DND-41 (cell line): ENCODE data around the gene GPR152.

Experiments
- ATAC-seq: fragments of 200-7000 bp; cut with Tn5 transposase; 3 replicates; pipeline ENCODE4 v1.9.1; 2021; ENCODE audit warnings: low read depth; ENCODE audit not compliant: insufficient read depth
- DNase-seq: peaks from one replicate; pipeline ENCODE4 v3.0.0-alpha.2; 2020
- H2AFZ ChIP-seq: 2 replicates; pipeline ENCODE4 v1.6.0; 2012; ENCODE audit warnings: low read depth, low read length
- H3K27ac ChIP-seq: 2 replicates; pipeline ENCODE4 v1.5.1; 2012; ENCODE audit warnings: low read length, inconsistent platforms
- H3K27me3 ChIP-seq: fragments of 200-600 bp; sonication (generic); 2 replicates; pipeline ENCODE4 v1.6.0; 2012; ENCODE audit warnings: low read length, mild to moderate bottlenecking, inconsistent platforms; ENCODE audit not compliant: insufficient read depth, poor library complexity
- H3K36me3 ChIP-seq: 2 replicates; pipeline ENCODE4 v1.5.1; 2012; ENCODE audit warnings: low read length, inconsistent platforms; ENCODE audit not compliant: insufficient read depth
- H3K4me1 ChIP-seq: 2 replicates; pipeline ENCODE4 v1.5.1; 2012; ENCODE audit warnings: mild to moderate bottlenecking, low read length; ENCODE audit not compliant: insufficient read depth
- H3K4me2 ChIP-seq: 2 replicates; pipeline ENCODE4 v1.6.0; 2012; ENCODE audit warnings: mild to moderate bottlenecking, moderate library complexity, low read length, inconsistent platforms; ENCODE audit not compliant: insufficient read depth
- H3K4me3 ChIP-seq, 2 experiments: fragments of 200-600 bp in 1 of 2; shearing (Covaris generic) in 1 of 2; 2 replicates each; pipeline ENCODE4 v1.5.1; 2012 to 2016; ENCODE audit warnings: inconsistent platforms in 2 of 2, low read length in 2 of 2, mild to moderate bottlenecking in 2 of 2, low read depth in 1 of 2, moderate library complexity in 1 of 2
- H3K79me2 ChIP-seq: 2 replicates; pipeline ENCODE4 v1.6.0; 2012; ENCODE audit warnings: low read length, inconsistent platforms; ENCODE audit not compliant: insufficient read depth
- H3K9ac ChIP-seq: 2 replicates; pipeline ENCODE4 v1.6.0; 2012; ENCODE audit warnings: low read depth, mild to moderate bottlenecking, inconsistent platforms, low read length, moderate library complexity
- H3K9me3 ChIP-seq: 2 replicates; pipeline ENCODE4 v1.5.1; 2012; ENCODE audit warnings: low read length, moderate library complexity, mild to moderate bottlenecking, inconsistent platforms; ENCODE audit not compliant: insufficient read depth, severe bottlenecking
- H4K20me1 ChIP-seq: 2 replicates; pipeline ENCODE4 v1.6.0; 2012; ENCODE audit warnings: low read length; ENCODE audit not compliant: insufficient read depth
- EZH2 ChIP-seq: IDR thresholded peaks from 3 replicates; pipeline ENCODE4 v1.6.1; 2012; ENCODE audit warnings: borderline replicate concordance, low read depth, mild to moderate bottlenecking, moderate library complexity, low read length, inconsistent platforms; ENCODE audit not compliant: severe bottlenecking
- TF ChIP-seq, protein P1 (sequence below): IDR thresholded peaks from 2 replicates; pipeline ENCODE4 v1.5.1; 2012; ENCODE audit warnings: borderline replicate concordance, low read length, moderate library complexity, mild to moderate bottlenecking; ENCODE audit not compliant: poor library complexity, severe bottlenecking; ENCODE audit errors: extremely low read depth

GPR152 gene

DNA sequence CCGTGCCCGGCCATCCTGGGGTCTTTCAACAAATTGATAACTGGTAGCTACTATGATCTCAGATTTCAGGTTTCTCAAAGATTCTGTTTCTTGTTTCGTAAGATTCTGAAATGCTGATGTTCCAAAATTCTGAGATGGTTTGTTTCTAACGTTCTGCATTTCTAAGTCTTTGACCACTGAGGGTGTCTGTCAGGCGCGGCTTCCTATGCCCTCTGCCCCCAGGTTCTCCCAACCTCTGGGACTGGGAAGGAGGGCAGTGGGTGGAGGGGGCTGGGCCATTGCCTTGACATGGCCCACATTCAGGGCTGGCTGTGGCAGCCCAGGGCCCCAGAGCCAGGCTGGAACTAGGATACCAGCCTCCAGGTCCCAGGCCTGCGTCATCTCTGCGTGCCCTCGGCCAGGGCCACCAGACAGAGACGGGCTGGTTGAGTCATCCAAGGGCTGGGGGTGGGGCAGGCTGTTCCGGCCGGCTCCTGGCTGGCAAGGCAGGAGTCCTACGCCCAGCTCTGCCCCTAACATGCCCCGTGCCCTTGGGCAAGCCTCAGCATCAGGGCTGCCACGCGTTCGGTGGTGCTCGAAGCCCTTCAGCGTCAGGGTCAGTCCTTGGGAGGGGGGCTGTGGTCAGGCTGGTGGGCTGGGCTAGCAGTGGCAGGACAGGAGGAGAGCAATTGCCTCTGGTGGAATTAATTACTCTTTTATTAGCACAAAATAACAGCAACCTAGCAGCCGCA lies 11.3 kb upstream of the GPR152 start:
- Histone ChIP-seq H3K9ac (peak overlapping the region; percentile 92), H3K27ac (peak overlapping the region; percentile 97), H3K36me3 (peaks cover 12% of the 10 kb centered on the region; the same call in 1 of the 2 replicates), H3K4me1 (peaks cover 46% of the 10 kb centered on the region), H3K4me3 (peak overlapping the region; percentile 73 to 89; a peak in 3 of 4 replicates), H3K79me2 (peaks cover 37% of the 10 kb centered on the region), H3K27me3 (no peaks in the 10 kb centered on the region), H3K4me2 (peak overlapping the region; percentile 75), H4K20me1 (no peaks in the 10 kb centered on the region), H2AFZ (peak overlapping the region; percentile 80), H3K9me3 (no peaks in the 10 kb centered on the region)
- DNase-seq = no peak
- no peak for ATAC-seq
- TF ChIP-seq, protein P1, sequence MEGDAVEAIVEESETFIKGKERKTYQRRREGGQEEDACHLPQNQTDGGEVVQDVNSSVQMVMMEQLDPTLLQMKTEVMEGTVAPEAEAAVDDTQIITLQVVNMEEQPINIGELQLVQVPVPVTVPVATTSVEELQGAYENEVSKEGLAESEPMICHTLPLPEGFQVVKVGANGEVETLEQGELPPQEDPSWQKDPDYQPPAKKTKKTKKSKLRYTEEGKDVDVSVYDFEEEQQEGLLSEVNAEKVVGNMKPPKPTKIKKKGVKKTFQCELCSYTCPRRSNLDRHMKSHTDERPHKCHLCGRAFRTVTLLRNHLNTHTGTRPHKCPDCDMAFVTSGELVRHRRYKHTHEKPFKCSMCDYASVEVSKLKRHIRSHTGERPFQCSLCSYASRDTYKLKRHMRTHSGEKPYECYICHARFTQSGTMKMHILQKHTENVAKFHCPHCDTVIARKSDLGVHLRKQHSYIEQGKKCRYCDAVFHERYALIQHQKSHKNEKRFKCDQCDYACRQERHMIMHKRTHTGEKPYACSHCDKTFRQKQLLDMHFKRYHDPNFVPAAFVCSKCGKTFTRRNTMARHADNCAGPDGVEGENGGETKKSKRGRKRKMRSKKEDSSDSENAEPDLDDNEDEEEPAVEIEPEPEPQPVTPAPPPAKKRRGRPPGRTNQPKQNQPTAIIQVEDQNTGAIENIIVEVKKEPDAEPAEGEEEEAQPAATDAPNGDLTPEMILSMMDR = no peak
- no peak for TF ChIP-seq EZH2

GRCh38 chr11:67463186-67463585 lies 10.7 kb upstream of the GPR152 start:
- H2AFZ ChIP-seq = no peak overlapping the region
- H3K9ac ChIP-seq = no peak overlapping the region
- TF ChIP-seq EZH2 = no peak
- TF ChIP-seq, protein P1 = no peak
- no peaks in the 10 kb centered on the region for H4K20me1 ChIP-seq
- ATAC-seq (no peak), DNase-seq (no peak)
- no peaks in the 10 kb centered on the region for H3K9me3 ChIP-seq
- H3K79me2 ChIP-seq = peaks cover 30% of the 10 kb centered on the region
- H3K27ac ChIP-seq = no peak overlapping the region
- H3K4me3 ChIP-seq = no peak overlapping the region
- H3K36me3 ChIP-seq = peaks cover 12% of the 10 kb centered on the region; the same call in 1 of the 2 replicates
- H3K4me1 ChIP-seq = peaks cover 42% of the 10 kb centered on the region
- H3K4me2 ChIP-seq = no peak overlapping the region
- no peaks in the 10 kb centered on the region for H3K27me3 ChIP-seq

DNA sequence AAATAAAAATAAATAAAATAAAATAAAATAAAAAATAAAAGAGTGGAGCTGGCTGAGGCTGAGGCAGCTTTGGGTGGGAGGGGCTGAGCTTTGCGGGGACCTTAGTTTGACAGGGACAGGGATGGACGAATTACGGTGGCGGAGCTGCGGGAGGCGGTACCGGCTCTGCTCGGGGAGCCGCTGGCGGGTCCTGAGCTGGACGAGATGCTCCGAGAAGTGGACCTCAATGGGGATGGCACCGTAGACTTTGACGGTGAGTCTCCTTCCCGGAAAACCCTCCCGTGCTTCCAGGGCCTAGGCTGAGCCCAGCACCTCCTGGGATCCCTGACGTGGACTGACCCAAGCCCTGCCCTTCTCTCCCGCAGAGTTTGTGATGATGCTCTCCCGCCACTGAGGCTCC lies 5.7 kb upstream of the GPR152 start:
- no peak for DNase-seq
- H3K27ac ChIP-seq = no peak overlapping the region

More for the DNA sequence above, 5.7 kb upstream of the GPR152 start:
- Histone ChIP-seq H3K4me2 (no peak overlapping the region), H3K4me1 (no peaks in the 10 kb centered on the region), H4K20me1 (no peaks in the 10 kb centered on the region), H3K9ac (no peak overlapping the region), H3K9me3 (no peaks in the 10 kb centered on the region), H3K79me2 (no peaks in the 10 kb centered on the region), H3K27me3 (no peaks in the 10 kb centered on the region), H3K4me3 (no peak overlapping the region), H3K36me3 (no peaks in the 10 kb centered on the region), H2AFZ (no peak overlapping the region)
- TF ChIP-seq, protein P1 = no peak
- TF ChIP-seq EZH2 = no peak
- ATAC-seq = no peak
